DMS 273 (cell line): ENCODE results near the gene CLDN5.

Experiments
- DNase-seq: peaks from one replicate; lab custom pipeline; 2025; ENCODE audit not compliant: unreplicated experiment; lab: John Stamatoyannopoulos, UW

CLDN5 gene

GRCh38 chr22:19504900-19505734 lies 19.1 kb downstream of the CLDN5 start:
- no peak for DNase-seq

- DNase-seq = peak; percentile 26
These were observed 20.3 kb downstream of the CLDN5 start for GRCh38 chr22:19503869-19504268.

- no peak for DNase-seq
These were observed 20.8 kb downstream of the CLDN5 start for GRCh38 chr22:19503367-19503766.

DNA sequence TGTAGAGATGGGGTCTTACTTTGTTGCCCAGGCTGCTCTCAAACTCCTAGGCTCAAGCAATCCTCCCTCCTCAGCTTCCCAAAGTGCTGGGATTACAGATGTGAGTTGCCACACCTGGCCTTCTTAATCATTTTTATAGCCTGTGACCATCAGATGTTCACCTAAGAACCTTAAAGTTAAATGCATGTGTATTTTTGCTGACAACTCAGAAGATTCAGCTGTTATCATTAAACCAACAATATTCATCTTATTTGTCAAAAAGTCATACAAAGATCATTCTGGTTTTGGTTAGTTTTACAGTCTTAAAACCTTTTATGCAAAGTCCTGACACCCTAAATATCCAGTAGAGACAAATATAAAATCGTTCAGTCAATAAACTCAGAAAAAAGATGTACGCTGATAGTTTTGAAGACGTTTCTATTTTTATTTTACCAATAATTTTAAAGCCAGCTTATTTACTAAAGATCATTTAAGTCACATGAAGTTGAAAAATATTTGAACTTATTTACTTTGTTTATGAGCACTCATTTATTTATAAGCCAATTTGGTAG lies 22.2 kb downstream of the CLDN5 start:
- DNase-seq = no peak

DNA sequence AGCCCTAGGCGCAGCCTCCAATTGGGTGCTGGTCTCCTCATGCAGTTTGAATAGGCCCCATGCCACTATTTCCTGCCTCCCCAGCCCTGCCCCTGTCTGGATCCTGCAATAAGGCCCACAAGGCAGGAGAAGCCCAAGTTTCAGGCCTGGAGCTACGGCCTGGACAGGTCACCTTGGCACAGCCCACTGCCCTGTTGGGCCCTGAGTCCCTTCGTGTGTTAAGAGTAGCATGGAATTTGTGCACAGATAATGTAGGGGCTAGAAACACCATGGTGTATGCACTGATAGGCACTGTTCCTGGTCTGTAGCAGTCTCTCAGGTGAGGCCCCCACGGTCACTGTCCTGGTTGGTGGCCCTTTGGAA lies 24.3 kb downstream of the CLDN5 start:
- no peak for DNase-seq

GRCh38 chr22:19499236-19499879 lies 24.9 kb downstream of the CLDN5 start:
- no peak for DNase-seq

DNA sequence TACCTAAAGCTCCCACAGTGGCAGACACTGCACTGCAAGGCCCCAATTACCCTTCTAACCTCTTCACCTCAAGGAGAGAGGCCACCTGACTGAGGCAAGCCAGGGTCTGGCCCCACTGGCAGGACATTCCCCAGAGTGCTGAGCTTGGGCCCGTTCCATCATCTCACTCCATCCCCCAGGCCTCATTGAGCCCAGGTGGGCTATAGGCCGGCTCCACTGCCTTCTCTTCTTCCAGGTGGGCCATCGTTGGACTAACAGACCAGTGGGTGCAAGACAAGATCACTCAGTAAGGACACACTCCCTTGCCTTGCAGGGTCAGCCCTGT lies 25.4 kb downstream of the CLDN5 start:
- no peak for DNase-seq

DNA sequence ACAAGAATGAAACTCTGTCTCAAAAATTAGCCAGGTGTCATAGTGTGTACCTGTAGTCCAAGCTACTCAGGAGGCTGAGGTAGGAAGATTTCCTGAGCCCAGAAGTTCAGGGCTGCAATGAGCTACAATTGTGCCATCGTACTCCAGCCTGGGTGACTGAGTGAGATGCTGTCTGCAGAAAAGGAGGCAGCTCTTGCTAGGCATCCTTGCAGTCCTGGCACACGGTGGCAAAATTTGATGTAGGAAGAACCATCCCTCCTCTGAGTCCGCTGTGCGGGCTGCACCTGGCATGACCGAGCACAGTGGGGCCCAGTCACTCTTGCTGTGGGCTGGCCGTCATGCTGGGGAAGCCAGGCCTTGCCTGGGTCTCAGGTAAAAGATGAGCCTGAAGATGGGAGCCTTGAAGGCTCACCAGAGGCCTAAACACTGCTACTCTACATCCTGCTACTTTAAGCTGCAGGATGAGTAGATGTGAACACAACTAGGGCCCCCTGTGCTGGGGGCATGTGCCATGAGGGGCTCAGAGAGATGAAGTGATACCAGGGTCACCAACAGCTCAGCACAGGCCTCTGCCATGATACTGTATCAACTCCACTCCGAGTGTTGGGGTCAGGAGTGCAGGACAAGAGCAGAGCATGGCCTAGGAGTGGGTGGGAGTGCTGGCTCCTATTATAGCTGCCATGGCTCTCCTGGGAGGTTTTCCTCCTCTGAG lies 25.9 kb downstream of the CLDN5 start:
- no peak for DNase-seq

- DNase-seq = peak; percentile 49
These were observed 27.0 kb downstream of the CLDN5 start for GRCh38 chr22:19497245-19497644.

GRCh38 chr22:19496324-19496630 lies 27.9 kb downstream of the CLDN5 start:
- DNase-seq = no peak

- peak; percentile 42 for DNase-seq
These were observed 28.5 kb downstream of the CLDN5 start for GRCh38 chr22:19495562-19496323.

GRCh38 chr22:19494676-19495173 lies 29.5 kb downstream of the CLDN5 start:
- DNase-seq = no peak

GRCh38 chr22:19494001-19494560 lies 30.1 kb downstream of the CLDN5 start:
- no peak for DNase-seq

- no peak for DNase-seq
These were observed 31.6 kb downstream of the CLDN5 start for GRCh38 chr22:19492504-19493174.

DNA sequence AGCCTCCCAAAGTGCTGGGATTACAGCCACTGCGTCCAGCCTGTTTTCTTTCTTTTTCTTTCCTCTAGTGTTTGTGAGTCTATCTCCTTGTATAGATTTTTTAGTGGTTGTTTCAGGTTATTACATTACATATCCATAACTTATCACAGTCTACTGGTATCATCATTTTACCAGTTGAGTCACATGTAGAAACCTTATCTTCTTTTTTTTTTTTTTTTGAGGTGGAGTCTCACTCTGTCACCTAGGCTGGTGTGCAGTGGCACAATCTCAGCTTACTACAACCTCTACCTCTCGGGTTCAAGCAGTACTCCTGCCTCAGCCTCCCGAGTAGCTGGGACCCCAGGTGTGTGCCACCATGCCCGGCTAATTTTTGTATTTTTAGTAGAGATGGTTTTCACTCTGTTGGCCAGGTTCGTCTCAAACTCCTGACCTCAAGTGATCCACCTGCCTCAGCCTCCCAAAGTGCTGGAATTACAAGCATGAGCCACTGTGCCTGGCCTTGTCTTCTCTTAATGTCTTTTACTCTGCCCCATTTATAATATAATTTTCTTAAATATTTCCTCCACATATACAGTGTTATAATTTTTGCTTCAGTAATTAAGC lies 33.5 kb downstream of the CLDN5 start:
- DNase-seq = no peak

GRCh38 chr22:19488884-19489843 lies 35.0 kb downstream of the CLDN5 start:
- peak; percentile 12 for DNase-seq

DNA sequence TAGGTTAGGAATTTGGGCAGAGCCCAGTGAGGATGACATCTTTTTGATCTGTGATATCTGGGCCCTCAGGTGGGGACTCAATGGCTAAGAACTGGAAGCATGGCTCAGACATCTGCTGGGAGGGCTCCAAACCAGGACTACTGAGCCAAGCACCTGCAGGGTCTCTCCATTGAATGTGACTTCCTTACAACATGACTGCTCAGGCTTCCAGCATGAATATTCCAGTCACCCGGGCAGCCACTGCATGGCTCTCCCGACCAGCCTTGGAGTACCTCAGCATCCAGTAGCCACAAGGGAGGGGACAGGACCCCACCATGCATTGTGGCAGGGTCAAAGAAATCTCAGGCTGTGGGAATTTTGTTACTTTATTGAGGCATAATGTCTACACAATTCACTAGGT lies 35.9 kb downstream of the CLDN5 start:
- no peak for DNase-seq

DNA sequence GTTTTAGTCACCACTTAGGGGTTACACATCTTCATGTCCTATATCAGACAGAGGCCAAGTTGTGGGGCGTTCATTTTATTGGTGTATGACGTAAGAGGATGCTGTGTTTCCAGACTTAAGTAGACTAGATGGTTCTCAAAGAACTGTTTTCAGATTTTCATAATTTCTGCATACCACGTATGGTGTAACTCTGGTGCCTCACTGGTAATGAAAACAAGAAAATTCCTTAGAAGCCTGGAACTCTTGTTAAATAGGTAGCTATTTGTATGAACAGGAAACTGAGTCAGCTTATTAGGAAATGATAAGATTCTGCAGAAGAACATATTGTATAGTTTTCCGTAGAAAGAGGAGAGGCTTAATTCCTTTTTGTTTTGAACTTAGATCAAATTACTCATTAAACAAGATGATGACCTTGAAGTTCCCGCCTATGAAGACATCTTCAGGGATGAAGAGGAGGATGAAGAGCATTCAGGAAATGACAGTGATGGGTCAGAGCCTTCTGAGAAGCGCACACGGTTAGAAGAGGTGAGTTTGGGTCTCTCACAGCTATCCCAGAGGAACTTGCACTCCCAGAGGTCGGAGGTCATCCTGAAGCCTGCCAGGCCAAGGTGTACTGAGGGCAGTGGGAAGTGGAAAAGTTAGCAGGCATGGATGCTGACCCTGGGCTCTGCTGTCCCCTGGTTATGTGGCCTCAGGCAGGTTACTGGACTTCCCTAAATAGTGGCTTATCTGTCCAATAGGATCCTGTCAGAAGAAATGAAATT lies 40.5 kb downstream of the CLDN5 start:
- no peak for DNase-seq
